ENCODE results near the gene ZFYVE28.

DNA sequence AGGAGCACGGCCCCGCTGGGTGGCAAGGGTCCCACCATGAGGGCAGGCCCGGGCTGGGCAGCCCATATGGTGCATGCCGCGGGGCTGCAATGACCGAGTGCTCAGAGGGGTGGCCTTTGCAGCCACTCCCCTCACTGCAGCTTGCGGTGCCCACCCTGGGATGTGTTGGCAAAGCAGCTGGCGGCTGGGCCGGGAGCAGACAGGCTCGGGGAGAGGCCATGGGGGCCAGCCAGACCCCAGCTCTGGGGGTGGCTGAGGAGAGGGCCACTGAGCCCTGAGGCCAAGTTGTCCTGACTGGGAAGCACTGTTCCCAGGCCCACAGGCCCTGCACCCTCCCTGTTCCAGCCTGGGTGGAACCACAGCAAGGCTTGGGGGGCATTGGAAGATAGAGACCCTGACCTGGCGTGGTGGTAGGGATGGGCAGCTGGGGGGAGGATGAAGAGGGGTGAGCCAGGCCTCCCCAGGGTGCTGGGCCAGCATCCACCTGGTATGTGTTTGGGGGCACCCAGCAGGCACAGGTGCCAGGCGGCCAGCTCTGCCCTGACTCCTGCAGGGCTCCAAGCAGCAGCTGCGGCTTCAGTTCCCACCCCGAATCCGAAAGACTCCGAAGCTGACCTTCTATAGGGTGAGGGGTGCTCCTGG, 32.1 kb upstream of the ZFYVE28 start:
- TF ChIP-seq, protein P1, sequence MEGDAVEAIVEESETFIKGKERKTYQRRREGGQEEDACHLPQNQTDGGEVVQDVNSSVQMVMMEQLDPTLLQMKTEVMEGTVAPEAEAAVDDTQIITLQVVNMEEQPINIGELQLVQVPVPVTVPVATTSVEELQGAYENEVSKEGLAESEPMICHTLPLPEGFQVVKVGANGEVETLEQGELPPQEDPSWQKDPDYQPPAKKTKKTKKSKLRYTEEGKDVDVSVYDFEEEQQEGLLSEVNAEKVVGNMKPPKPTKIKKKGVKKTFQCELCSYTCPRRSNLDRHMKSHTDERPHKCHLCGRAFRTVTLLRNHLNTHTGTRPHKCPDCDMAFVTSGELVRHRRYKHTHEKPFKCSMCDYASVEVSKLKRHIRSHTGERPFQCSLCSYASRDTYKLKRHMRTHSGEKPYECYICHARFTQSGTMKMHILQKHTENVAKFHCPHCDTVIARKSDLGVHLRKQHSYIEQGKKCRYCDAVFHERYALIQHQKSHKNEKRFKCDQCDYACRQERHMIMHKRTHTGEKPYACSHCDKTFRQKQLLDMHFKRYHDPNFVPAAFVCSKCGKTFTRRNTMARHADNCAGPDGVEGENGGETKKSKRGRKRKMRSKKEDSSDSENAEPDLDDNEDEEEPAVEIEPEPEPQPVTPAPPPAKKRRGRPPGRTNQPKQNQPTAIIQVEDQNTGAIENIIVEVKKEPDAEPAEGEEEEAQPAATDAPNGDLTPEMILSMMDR (IDR thresholded peaks at IDR 0.05), result no peak
- TF ChIP-seq POLR2A (IDR thresholded peaks at IDR 0.05), result no peak

Measured in body of pancreas (tissue), 4 donors.